ENCODE measurements around the gene NPHP4. TPM values are rescaled to one million over a fixed set of nuclear protein-coding genes. Genes with fewer than 3 reads are reported as not detected.

The NPHP4 gene
- total RNA-seq, 1 experiment from 2014 or later, result 3.9 TPM

DNA sequence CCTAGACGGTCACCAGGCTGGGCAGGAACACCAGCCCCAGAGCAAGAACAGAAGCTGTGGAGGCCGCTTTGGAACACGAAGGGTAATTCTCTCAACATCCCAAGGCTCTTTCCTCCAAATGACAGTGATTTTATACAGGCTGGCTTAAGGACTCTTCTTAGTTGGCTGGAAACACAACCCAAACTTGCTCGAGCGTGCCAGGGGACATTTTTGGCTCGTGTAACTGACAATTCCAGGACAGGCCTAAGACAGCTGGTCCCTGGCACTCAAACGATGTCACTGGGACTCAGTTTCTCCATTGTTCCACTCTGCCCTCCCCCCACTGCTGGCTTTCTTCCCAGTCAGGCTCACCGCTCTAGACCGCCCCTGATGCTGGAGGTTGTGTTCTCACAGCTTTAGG lies 164.7 kb downstream of the NPHP4 start:
- Histone ChIP-seq H3K79me2 (ENCODE audit: low read length) (no peaks in the 10 kb centered on the region), H3K27me3 (ENCODE audit: low read length) (no peaks in the 10 kb centered on the region)
- no peak for DNase-seq

DNA sequence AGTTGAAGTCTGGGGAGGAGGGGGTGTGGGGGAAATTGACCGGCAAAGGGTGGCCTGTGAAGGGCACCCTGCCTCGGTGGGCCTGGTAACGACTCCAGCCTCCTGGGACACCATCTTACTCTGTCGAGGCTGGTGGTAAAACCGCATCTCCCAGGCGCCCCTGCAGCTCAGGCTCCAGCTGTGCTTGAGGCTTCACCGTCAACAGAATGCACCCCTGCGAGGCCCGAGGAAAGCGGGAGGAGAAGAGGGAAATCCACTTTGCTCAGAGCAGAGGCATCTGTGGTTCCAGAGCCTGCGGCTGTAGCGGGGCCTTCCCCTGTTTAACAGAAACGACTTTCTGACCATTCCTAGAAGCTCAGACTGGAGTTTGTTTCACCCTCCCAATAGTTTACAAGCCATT lies 165.6 kb downstream of the NPHP4 start:
- no peak overlapping the region for H2AFZ ChIP-seq (ENCODE audit: low read length)
- no peaks in the 10 kb centered on the region for H3K4me1 ChIP-seq (ENCODE audit: low read length)
- no peak overlapping the region for H3K4me3 ChIP-seq (ENCODE audit: low read length)
- H3K27me3 ChIP-seq (ENCODE audit: low read length), result no peaks in the 10 kb centered on the region
- H3K4me2 ChIP-seq (ENCODE audit: low read depth, low read length, poor library complexity, severe bottlenecking), result no peak overlapping the region
- H3K27ac ChIP-seq (ENCODE audit: low read length), result no peak overlapping the region
- H3K9me3 ChIP-seq (ENCODE audit: low read length), result no peaks in the 10 kb centered on the region
- no peaks in the 10 kb centered on the region for H3K79me2 ChIP-seq (ENCODE audit: low read length)
- DNase-seq, result no peak
- no peaks in the 10 kb centered on the region for H3K9me2 ChIP-seq (replicated peaks; ENCODE audit: insufficient read depth, low read length)
- no peak overlapping the region for H3K9ac ChIP-seq (ENCODE audit: low read length)
- H4K20me1 ChIP-seq (ENCODE audit: insufficient read depth, low read depth, low read length), result no peaks in the 10 kb centered on the region
- H3K36me3 ChIP-seq (ENCODE audit: insufficient read depth, low read length), result no peaks in the 10 kb centered on the region

More for the DNA sequence above, 164.7 kb downstream of the NPHP4 start:
- Histone ChIP-seq H3K9me3 (ENCODE audit: low read length) (no peaks in the 10 kb centered on the region), H3K4me2 (ENCODE audit: low read depth, low read length, poor library complexity, severe bottlenecking) (no peak overlapping the region), H3K36me3 (ENCODE audit: insufficient read depth, low read length) (no peaks in the 10 kb centered on the region), H3K9ac (ENCODE audit: low read length) (no peak overlapping the region), H3K4me3 (ENCODE audit: low read length) (no peak overlapping the region), H3K9me2 (replicated peaks; ENCODE audit: insufficient read depth, low read length) (no peaks in the 10 kb centered on the region), H3K27ac (ENCODE audit: low read length) (no peak overlapping the region), H2AFZ (ENCODE audit: low read length) (no peak overlapping the region), H3K4me1 (ENCODE audit: low read length) (no peaks in the 10 kb centered on the region), H4K20me1 (ENCODE audit: insufficient read depth, low read depth, low read length) (no peaks in the 10 kb centered on the region)

DNA sequence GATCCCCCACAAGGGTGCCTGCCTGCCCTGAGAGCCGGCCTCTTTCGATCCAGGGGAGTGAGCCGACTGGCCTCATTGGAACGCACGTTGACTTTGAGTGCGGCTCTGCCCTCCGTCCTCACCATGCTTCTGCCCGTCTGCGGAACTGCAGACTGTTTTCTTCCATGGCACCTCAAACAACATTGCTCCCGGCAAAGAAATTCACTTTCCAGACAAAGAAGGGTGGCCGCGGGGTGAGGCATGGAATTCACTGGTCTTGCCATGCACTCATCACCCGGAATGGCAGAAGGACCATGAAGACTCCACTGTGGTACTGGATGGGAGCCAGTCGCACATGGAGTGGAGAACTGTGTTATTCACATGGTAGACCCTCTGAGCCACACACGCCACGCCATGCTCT lies 169.5 kb downstream of the NPHP4 start:
- Histone ChIP-seq H3K4me2 (ENCODE audit: low read depth, low read length, poor library complexity, severe bottlenecking) (no peak overlapping the region), H3K9ac (ENCODE audit: low read length) (no peak overlapping the region), H3K79me2 (ENCODE audit: low read length) (no peaks in the 10 kb centered on the region), H2AFZ (ENCODE audit: low read length) (no peak overlapping the region), H3K27ac (ENCODE audit: low read length) (no peak overlapping the region), H3K4me1 (ENCODE audit: low read length) (no peaks in the 10 kb centered on the region), H3K4me3 (ENCODE audit: low read length) (no peak overlapping the region), H4K20me1 (ENCODE audit: insufficient read depth, low read depth, low read length) (no peaks in the 10 kb centered on the region), H3K36me3 (ENCODE audit: insufficient read depth, low read length) (no peaks in the 10 kb centered on the region), H3K9me2 (replicated peaks; ENCODE audit: insufficient read depth, low read length) (no peaks in the 10 kb centered on the region), H3K27me3 (ENCODE audit: low read length) (no peaks in the 10 kb centered on the region), H3K9me3 (ENCODE audit: low read length) (no peaks in the 10 kb centered on the region)
- no peak for DNase-seq

DNA sequence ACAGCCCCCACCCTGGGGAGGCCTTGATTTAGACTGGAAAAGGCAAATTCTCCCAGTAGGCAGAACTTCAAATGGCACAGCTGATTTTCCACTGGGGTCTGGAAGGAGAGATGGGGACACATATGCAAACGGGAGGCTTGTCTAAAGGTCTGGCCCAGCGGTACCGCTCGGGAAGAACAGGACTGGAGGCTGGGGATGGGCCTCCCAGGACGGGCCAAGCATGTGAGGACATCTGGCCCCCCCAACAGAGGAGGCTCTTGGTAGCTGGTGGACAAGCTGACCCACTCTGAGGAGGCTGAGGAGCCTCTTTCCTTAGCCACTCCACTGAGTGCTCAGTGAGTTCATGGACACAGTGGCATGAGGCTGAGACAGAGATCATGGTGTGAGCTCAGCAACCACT lies 170.0 kb downstream of the NPHP4 start:
- no peak overlapping the region for H2AFZ ChIP-seq (ENCODE audit: low read length)
- no peak overlapping the region for H3K4me2 ChIP-seq (ENCODE audit: low read depth, low read length, poor library complexity, severe bottlenecking)
- H3K9ac ChIP-seq (ENCODE audit: low read length), result no peak overlapping the region
- no peaks in the 10 kb centered on the region for H3K36me3 ChIP-seq (ENCODE audit: insufficient read depth, low read length)
- H3K9me2 ChIP-seq (replicated peaks; ENCODE audit: insufficient read depth, low read length), result no peaks in the 10 kb centered on the region
- no peaks in the 10 kb centered on the region for H3K9me3 ChIP-seq (ENCODE audit: low read length)
- no peaks in the 10 kb centered on the region for H3K4me1 ChIP-seq (ENCODE audit: low read length)
- H3K79me2 ChIP-seq (ENCODE audit: low read length), result no peaks in the 10 kb centered on the region
- no peak for DNase-seq
- H3K4me3 ChIP-seq (ENCODE audit: low read length), result no peak overlapping the region
- H4K20me1 ChIP-seq (ENCODE audit: insufficient read depth, low read depth, low read length), result no peaks in the 10 kb centered on the region
- H3K27ac ChIP-seq (ENCODE audit: low read length), result no peak overlapping the region
- no peaks in the 10 kb centered on the region for H3K27me3 ChIP-seq (ENCODE audit: low read length)

DNA sequence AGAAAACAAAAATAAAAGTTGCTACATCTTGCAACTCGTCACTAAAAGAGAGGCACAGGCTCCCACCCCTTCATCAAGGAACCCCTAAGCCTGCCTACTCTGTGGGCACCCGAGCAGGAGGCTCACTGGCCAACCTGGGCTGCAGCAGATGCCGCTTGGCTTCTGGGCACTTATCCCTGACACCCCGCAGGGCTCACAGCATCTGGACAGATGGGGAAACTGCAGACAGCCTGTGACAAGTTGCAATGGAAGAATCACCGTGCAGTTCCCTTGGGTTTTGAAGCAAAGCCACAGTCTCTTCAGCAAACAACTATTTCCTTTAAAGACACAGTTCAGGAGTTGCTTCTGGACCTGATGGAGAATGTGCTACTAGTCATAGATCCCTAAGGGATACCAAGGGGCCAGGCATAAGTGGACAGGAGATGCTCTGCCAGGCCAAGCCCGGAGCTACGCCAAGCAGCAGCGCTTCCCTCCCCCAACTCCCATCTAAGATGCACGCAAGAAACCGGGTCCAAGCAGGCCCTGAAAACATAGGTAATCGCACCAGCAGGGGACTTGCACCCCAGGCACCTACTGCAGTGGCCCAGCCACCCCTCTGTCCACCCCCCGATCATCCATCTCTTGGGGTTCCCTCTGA lies 170.6 kb downstream of the NPHP4 start:
- Histone ChIP-seq H3K36me3 (ENCODE audit: insufficient read depth, low read length) (no peaks in the 10 kb centered on the region), H3K9me3 (ENCODE audit: low read length) (no peaks in the 10 kb centered on the region), H3K79me2 (ENCODE audit: low read length) (no peaks in the 10 kb centered on the region), H3K9me2 (replicated peaks; ENCODE audit: insufficient read depth, low read length) (no peaks in the 10 kb centered on the region), H3K4me2 (ENCODE audit: low read depth, low read length, poor library complexity, severe bottlenecking) (no peak overlapping the region), H3K27ac (ENCODE audit: low read length) (no peak overlapping the region), H3K27me3 (ENCODE audit: low read length) (no peaks in the 10 kb centered on the region), H3K9ac (ENCODE audit: low read length) (no peak overlapping the region), H2AFZ (ENCODE audit: low read length) (no peak overlapping the region), H3K4me3 (ENCODE audit: low read length) (no peak overlapping the region), H3K4me1 (ENCODE audit: low read length) (no peaks in the 10 kb centered on the region), H4K20me1 (ENCODE audit: insufficient read depth, low read depth, low read length) (no peaks in the 10 kb centered on the region)
- DNase-seq, result no peak

DNA sequence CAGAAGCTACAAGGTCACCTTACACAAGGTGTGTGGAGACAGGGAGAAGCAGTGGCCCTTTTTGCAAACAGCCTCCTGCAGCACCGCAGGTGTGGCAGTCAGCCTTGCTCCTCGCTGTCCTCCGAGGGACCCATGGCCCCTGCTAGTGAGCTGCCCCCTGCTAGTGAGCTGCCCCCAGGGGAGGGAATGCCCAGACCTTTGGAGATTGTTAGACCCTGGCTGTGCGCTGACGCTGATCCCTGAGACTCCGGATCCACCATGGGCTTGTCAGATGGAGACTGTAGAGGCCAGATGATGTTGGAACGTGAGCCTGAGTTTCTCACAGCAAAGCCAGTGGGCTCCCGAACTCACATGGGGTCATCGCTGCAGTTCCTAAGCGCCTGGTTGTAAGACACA lies 172.2 kb downstream of the NPHP4 start:
- Histone ChIP-seq H2AFZ (ENCODE audit: low read length) (no peak overlapping the region), H3K27me3 (ENCODE audit: low read length) (no peaks in the 10 kb centered on the region), H3K4me1 (ENCODE audit: low read length) (no peaks in the 10 kb centered on the region), H3K4me2 (ENCODE audit: low read depth, low read length, poor library complexity, severe bottlenecking) (no peak overlapping the region), H3K4me3 (ENCODE audit: low read length) (no peak overlapping the region), H3K79me2 (ENCODE audit: low read length) (no peaks in the 10 kb centered on the region), H3K9ac (ENCODE audit: low read length) (no peak overlapping the region), H3K9me2 (replicated peaks; ENCODE audit: insufficient read depth, low read length) (no peaks in the 10 kb centered on the region), H4K20me1 (ENCODE audit: insufficient read depth, low read depth, low read length) (no peaks in the 10 kb centered on the region), H3K27ac (ENCODE audit: low read length) (no peak overlapping the region), H3K9me3 (ENCODE audit: low read length) (no peaks in the 10 kb centered on the region), H3K36me3 (ENCODE audit: insufficient read depth, low read length) (no peaks in the 10 kb centered on the region)
- no peak for DNase-seq

DNA sequence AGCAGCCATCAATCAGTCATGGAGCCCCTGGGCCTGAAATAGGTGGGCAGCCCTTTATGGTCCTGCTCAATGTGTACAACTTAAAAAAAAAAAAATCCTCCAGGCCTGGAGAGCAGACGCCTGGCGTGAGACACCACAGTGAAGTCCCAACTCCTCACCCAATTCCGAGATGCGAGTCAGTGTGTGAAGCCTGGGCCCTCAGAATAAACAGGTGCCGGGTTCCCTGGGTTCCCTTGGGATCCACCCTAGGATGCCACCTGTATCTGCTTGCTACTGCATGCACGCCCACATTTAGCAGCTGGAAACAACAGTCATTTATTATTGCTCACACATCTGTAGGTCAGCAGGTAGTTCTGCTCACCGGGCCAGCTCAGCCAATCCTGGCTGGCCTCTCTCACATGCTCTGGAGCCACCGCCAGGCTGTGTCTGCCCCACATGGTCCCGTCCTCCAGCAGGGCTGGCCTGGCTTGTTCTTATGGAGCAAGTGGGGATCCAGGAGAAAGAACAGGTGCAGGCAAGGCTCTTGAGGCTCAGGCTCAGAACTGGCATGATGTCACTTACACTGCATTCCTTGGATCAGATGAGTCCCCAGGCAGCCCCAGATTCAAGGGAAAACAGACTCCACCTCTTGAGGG lies 172.7 kb downstream of the NPHP4 start:
- Histone ChIP-seq H3K9me3 (ENCODE audit: low read length) (no peaks in the 10 kb centered on the region), H2AFZ (ENCODE audit: low read length) (no peak overlapping the region), H3K36me3 (ENCODE audit: insufficient read depth, low read length) (no peaks in the 10 kb centered on the region), H3K4me2 (ENCODE audit: low read depth, low read length, poor library complexity, severe bottlenecking) (no peak overlapping the region), H4K20me1 (ENCODE audit: insufficient read depth, low read depth, low read length) (no peaks in the 10 kb centered on the region), H3K9ac (ENCODE audit: low read length) (no peak overlapping the region), H3K27ac (ENCODE audit: low read length) (no peak overlapping the region), H3K79me2 (ENCODE audit: low read length) (no peaks in the 10 kb centered on the region), H3K9me2 (replicated peaks; ENCODE audit: insufficient read depth, low read length) (no peaks in the 10 kb centered on the region), H3K4me3 (ENCODE audit: low read length) (no peak overlapping the region), H3K4me1 (ENCODE audit: low read length) (no peaks in the 10 kb centered on the region), H3K27me3 (ENCODE audit: low read length) (no peaks in the 10 kb centered on the region)
- DNase-seq, result no peak

DNA sequence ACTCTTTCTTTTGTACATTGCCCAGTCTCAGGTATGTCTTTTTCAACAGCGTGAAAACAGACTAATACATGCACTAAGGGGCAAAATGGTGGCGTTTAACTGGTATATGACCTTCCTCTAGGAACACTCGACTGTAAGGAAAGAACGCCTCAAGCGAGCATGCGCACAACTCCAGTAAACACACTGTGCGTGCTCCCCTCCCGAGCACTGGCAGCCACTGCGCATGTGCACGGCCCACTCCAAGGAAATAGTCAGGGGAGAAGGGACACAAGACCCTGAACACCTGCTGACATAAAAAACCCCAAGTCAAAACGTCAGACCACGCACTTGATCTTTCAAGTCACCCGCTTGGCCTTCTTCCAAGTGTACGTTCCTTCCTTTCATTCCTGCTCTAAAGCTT lies 173.5 kb downstream of the NPHP4 start:
- Histone ChIP-seq H3K4me3 (ENCODE audit: low read length) (no peak overlapping the region), H3K9ac (ENCODE audit: low read length) (no peak overlapping the region), H3K36me3 (ENCODE audit: insufficient read depth, low read length) (no peaks in the 10 kb centered on the region), H3K27ac (ENCODE audit: low read length) (no peak overlapping the region), H3K9me2 (replicated peaks; ENCODE audit: insufficient read depth, low read length) (no peaks in the 10 kb centered on the region), H4K20me1 (ENCODE audit: insufficient read depth, low read depth, low read length) (no peaks in the 10 kb centered on the region), H3K4me2 (ENCODE audit: low read depth, low read length, poor library complexity, severe bottlenecking) (no peak overlapping the region), H3K4me1 (ENCODE audit: low read length) (no peaks in the 10 kb centered on the region), H2AFZ (ENCODE audit: low read length) (no peak overlapping the region), H3K27me3 (ENCODE audit: low read length) (no peaks in the 10 kb centered on the region), H3K79me2 (ENCODE audit: low read length) (no peaks in the 10 kb centered on the region), H3K9me3 (ENCODE audit: low read length) (no peaks in the 10 kb centered on the region)
- no peak for DNase-seq

Measured in Karpas-422 (cell line).